HG02938 (cell line): Measurements from ENCODE around the gene PBX1.

ENCODE experiments used
- ATAC-seq: cut with Tn5 transposase; IDR thresholded peaks from one replicate; pipeline ENCODE4 v1.9.1; 2021; ENCODE audit warnings: mild to moderate bottlenecking, moderate library complexity; ENCODE audit not compliant: unreplicated experiment

The PBX1 gene

DNA sequence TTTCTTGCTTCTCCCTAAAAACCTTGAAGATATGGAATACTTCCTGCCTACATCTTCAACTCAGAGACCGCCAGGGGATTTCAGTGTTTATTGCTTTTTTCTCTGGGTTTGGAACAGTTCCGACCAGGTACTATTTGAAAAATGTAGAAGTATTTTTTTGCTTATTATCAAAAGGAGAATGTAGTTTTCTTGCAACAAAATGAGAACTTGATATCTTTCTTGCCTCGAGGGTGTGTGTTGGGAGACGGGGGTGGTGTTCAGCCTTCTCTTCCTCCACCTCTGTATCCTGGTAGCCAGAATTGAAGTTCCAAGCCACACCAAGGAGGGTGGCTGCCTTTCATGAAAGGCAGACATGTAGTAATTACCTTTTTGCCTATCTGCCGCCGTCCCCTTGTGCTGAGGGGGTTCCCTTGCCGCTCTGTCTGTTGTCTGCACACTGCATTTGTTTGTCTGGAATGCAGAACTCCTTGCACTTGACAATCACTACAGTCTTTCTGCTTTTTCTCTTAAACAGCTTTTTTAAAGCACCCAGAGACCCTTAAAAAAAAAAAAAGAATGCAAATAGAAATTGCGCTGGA lies 212.1 kb downstream of the PBX1 start:
- ATAC-seq = no peak

DNA sequence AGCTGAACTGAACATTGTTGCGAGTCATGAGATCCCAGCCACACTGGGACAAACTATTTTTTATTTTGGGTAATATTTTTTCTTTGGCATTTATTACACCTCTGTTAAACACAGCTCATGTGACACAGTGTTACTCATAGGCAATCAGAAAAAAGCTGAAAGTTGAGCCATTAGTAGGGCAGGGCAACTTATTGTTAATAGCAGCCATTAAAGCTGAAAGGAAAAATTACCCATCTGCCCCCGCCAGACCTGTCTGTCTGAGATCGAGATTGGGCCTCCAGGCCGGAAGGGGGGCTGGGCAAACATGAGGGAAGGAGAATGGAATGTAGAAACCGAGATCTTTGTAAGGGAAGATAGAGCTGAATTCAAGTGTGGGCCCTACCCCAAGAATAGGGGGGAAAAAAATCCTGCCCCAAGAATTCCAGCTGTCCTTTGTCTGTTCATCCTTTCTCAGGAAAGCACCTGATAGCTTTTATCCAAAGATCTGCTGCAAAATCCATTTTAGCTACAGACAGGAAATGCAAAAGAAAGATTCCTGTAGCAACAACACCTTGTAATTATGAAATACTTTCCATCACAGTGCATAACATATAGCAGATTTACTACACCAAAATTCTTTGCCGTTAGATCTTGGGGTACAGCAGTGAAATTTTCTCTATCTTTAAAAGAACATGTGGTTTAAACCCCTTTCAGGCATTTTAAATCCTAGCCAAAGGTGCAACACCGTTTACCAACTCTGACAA lies 212.8 kb downstream of the PBX1 start:
- ATAC-seq = no peak

DNA sequence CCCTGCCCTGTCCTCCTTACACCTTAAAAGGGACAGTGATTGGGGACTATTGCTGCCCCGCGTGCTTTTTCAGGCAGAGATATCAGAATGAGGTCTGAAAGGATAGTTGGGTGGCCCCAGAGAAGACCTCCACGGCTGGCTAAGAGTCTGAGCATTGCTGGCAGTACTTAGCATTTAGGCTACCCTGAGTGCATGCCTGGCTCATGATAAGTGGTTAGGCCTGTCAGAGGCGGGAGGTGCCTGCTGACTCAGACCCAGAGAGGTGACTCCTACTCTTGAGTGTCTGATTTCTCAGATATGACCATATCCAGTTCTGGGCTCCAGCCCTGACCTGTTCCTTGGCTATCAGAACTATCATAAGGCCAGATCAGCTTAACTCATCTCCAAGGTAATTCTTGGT lies 213.7 kb downstream of the PBX1 start:
- peak; percentile 85 for ATAC-seq

GRCh38 chr1:164773102-164773501 lies 214.1 kb downstream of the PBX1 start:
- ATAC-seq = no peak

DNA sequence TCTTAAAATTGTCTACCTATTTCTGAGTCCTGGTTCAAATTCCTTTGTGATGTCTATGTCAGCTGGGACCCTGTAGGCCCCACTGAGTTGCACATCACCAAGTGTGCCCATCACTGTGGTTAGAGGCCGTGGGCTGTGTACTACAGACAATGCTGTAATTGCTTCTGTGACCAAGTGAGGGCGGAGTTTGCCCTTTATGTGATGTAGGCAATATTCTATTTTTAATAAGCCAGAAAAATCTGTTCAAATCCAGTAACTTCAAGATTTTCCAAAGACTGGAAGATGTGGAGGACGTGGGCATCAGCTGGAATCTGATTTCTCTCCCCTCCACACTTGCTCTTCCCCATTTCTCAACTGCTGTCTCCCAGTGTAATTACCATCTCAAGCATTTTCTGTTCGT lies 215.4 kb downstream of the PBX1 start:
- no peak for ATAC-seq

DNA sequence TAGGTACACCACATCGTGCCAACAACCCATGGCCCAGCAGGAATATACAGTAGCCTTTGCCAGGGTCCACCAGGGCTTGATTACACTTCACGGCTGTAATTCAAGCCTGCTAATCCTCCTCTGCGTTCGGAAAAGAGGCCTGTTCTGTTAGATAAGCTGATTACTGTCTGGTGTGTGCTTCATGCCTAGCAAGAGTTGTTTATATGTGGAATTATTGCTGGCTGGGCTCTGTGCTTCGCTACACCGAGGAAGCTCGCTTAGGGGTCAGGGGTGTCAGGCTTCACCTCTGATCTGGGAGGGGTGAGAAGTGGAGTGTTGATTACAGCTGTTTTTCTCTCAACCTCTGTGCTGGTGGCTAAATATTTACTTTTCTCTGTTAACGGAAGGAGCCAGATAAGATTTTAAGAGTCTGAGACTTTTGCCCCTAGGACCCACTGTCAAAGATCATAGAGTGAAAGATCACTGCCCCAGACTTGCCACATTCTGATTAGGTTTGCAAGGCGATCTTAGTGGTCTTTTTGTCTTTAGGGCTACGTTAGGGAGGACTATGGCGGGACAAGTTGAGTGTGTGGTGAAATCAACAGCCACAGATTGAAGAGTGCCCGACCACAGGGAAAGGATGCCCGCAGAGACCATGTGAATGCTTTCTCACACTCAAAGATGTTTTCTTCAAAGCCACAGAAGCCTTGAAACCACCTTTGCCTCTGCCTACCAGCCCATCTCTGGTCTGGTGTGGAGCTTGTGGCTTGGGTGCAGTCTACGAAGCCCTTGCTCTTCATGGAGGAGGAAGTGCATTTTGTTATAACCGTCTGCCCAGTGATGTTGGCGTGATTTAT lies 216.1 kb downstream of the PBX1 start:
- no peak for ATAC-seq

- no peak for ATAC-seq
Measured at GRCh38 chr1:164777518-164777917, 218.5 kb downstream of the PBX1 start.

GRCh38 chr1:164779376-164779775 lies 220.4 kb downstream of the PBX1 start:
- ATAC-seq = no peak

- no peak for ATAC-seq
Measured at GRCh38 chr1:164780111-164780812, 221.3 kb downstream of the PBX1 start.

GRCh38 chr1:164780863-164781262 lies 221.9 kb downstream of the PBX1 start:
- no peak for ATAC-seq

DNA sequence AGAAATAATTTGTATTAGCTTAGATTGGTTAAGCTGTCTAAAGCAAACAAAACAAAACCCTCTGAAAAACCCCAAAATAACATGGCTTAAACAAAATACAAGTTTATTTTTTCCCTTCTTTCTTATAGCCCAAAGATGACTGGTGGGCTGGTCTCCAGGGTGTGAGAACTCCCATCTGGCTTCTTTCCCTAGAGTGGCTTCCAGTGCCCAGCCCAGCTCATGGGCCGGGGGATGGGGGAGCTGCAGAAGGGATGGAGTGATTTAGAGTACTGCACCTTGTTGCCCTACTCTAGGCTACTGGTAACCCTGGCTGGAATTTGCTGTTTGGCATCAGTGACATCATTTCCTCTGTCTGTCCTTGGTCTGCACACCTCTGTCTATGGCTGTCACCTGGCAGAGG lies 223.0 kb downstream of the PBX1 start:
- ATAC-seq = no peak

DNA sequence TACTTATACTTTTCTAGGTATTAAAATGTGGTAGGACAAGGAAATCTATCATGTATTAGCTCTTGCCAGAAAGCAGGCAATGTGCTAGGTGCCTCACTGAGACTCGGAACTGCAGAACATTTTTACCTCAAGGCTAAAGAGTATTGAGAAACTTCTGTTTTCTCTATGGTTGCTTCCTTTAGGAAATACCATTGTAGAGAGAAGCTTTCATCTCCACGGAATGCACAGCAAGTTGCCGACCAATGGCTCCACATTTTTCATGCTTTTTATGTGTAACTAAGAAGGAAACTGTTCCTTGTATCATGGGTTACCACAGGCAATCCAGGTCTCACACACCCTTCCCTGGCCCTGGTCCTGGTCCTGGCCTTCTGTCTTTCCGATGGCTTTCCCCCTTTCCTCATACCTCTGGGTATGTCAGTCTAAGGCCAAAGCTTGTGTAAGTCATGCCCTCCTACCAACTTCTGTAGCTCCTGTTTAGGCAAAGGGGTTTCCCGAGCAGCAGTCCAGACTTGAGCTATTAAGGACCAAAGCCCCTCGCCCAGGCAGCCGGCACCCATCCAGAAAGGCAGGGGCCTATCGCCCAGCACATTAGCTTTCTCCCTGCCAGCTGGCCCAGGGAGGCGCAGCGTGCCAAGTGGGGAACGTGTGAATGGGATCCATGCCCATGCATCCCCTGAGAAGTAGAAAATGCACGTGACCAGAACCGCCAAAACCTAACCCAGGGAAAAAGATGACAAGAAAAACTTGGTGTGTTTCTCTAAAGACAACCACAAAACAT lies 225.0 kb downstream of the PBX1 start:
- ATAC-seq = no peak

DNA sequence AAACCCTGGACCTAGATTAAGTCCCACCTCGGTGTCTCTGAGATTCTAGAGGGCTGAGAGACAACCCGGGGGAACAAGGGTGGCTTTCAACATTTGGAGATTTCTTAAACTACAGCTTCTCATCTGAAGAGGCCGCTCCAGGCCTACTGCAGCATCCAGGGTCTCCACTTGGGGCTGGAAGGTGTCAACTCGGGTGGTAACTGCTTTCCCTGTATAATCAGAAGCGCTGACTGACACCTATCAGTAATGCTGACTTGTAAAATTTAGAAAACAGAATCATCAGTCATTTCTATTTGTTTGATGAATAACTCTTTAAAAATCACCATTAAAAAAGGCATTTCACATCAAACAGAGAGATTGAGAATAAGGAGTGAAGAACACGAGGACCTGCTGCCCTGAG lies 226.0 kb downstream of the PBX1 start:
- no peak for ATAC-seq

- no peak for ATAC-seq
Measured at GRCh38 chr1:164785841-164786534, 227.0 kb downstream of the PBX1 start.

- ATAC-seq = peak; percentile 97
Measured at GRCh38 chr1:164786980-164787833, 228.2 kb downstream of the PBX1 start.

DNA sequence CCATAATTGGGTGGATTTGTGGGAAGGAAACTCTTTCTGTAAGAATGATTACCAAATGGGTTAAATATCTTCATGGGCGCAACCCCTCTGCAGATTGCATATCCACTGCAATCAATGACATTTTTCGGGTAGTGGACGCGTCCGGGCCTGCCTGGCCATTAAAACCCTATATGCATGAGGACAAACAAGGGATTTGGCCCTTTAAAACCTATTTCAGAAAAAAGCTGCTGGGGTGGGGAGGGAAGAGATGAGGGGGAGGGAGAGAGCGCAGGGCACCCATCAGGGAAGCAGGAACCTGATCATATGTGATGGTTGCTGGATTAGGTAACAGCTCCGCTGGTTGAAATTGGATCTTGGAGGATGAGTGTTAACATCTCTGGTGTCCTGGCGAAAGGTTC lies 228.8 kb downstream of the PBX1 start:
- no peak for ATAC-seq

- ATAC-seq = no peak
Measured at GRCh38 chr1:164790081-164790480, 231.1 kb downstream of the PBX1 start.

- ATAC-seq = no peak
Measured at GRCh38 chr1:164792410-164793004, 233.5 kb downstream of the PBX1 start.

DNA sequence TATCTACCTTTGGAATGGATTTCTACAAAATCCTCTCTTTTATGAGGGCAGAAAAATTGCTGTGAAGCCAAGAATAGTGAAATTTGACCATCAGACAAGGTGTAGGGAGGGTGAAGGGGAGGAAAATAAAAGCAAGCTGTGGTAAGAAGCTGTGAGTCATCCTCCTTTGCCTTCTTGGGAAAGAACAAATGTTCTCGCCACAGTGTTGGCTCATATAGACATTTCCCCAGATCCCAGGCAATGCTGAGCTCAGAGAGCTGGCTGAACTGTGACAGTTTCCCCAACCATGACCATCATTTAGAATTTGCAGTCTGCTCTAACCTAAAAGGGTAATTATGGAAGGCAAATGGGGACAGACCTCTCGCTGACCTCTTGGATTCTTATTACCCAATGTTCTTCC lies 235.4 kb downstream of the PBX1 start:
- ATAC-seq = no peak
